SK-N-SH (cell line): ENCODE measurements around the gene PPP1R15B. TPM values are rescaled to one million over a fixed set of nuclear protein-coding genes. Genes with fewer than 3 reads are reported as not detected.

Experiments used
- CTCF ChIA-PET: fragments of 300-600, 350-600 bp; formaldehyde crosslinking; extraction: SDS; loops from one replicate; lab custom pipeline; 2021; lab: Yijun Ruan, JAX
- POLR2A ChIA-PET: fragments of 350-600 bp; sonication (Branson Sonifier 250); formaldehyde crosslinking; extraction: SDS; loops from one replicate; lab custom pipeline; 2020; ENCODE audit warnings: antibody characterized with exemption, inconsistent platforms; lab: Yijun Ruan, JAX
- DNase-seq: peaks from one replicate; pipeline ENCODE4 v3.0.0; 2012
- H2AFZ ChIP-seq: fragments of 200-600 bp; sonication (generic); 2 replicates; pipeline ENCODE4 v1.8.1; 2016; ENCODE audit warnings: antibody characterized with exemption, mild to moderate bottlenecking, low read depth
- H3F3A ChIP-seq: fragments of 200-600 bp; sonication (generic); replicated peaks from 2 replicates; pipeline ENCODE3; 2016; ENCODE audit warnings: antibody characterized with exemption, mild to moderate bottlenecking; ENCODE audit not compliant: insufficient read depth
- H3K27ac ChIP-seq, 2 experiments: fragments of 200-500 bp in 1 of 2; fragments of 200-600 bp in 1 of 2; sonication (Bioruptor generic) in 1 of 2; sonication (generic), shearing (Covaris generic) in 1 of 2; 2 replicates each; pipeline versions ENCODE4 v1.5.1 to v1.6.1; 2014 to 2016; ENCODE audit warnings: low read depth in 2 of 2, inconsistent platforms in 1 of 2, low read length in 1 of 2, mild to moderate bottlenecking in 1 of 2, mixed read lengths in 1 of 2
- H3K27me3 ChIP-seq: fragments of 200-600 bp; sonication (generic), shearing (Covaris generic); 2 replicates; pipeline ENCODE4 v1.6.1; 2016; ENCODE audit warnings: mixed run types; ENCODE audit not compliant: insufficient read depth
- H3K36me3 ChIP-seq, 2 experiments: fragments of 200-500 bp in 1 of 2; fragments of 200-600 bp in 1 of 2; sonication (Bioruptor generic) in 1 of 2; sonication (generic) in 1 of 2; replicated peaks in 1 of 2; 2 replicates each; pipeline versions ENCODE3 to v1.5.1; 2014 to 2016; ENCODE audit warnings: low read length in 1 of 2, mild to moderate bottlenecking in 1 of 2; ENCODE audit not compliant: insufficient read depth in 2 of 2, control insufficient read depth in 1 of 2
- H3K4me1 ChIP-seq, 2 experiments: fragments of 200-500 bp in 1 of 2; fragments of 200-600 bp in 1 of 2; sonication (Bioruptor generic) in 1 of 2; sonication (generic), shearing (Covaris generic) in 1 of 2; 2 replicates each; pipeline versions ENCODE4 v1.5.1 to v1.6.1; 2014 to 2016; ENCODE audit warnings: low read depth in 1 of 2, low read length in 1 of 2, mixed run types in 1 of 2; ENCODE audit not compliant: insufficient read depth in 2 of 2, control insufficient read depth in 1 of 2
- H3K4me2 ChIP-seq: fragments of 200-600 bp; sonication (generic), shearing (Covaris generic); 2 replicates; pipeline ENCODE4 v1.6.1; 2017; ENCODE audit warnings: mixed run types
- H3K4me3 ChIP-seq, 2 experiments: fragments of 200-500 bp in 1 of 2; fragments of 200-600 bp in 1 of 2; sonication (Bioruptor generic) in 1 of 2; sonication (generic), shearing (Covaris generic) in 1 of 2; 2 replicates each; pipeline versions ENCODE4 v1.5.1 to v1.8.1; 2014 to 2016; ENCODE audit warnings: low read depth in 2 of 2, inconsistent platforms in 1 of 2, low read length in 1 of 2, mild to moderate bottlenecking in 1 of 2, mixed read lengths in 1 of 2, moderate library complexity in 1 of 2
- H3K79me2 ChIP-seq: fragments of 200-600 bp; sonication (generic); 2 replicates; pipeline ENCODE4 v1.8.1; 2017; ENCODE audit warnings: mild to moderate bottlenecking; ENCODE audit not compliant: insufficient read depth
- H3K9ac ChIP-seq: fragments of 200-600 bp; sonication (generic); 2 replicates; pipeline ENCODE4 v1.6.1; 2017; ENCODE audit warnings: mixed run types
- H3K9me2 ChIP-seq: fragments of 200-600 bp; sonication (generic); 2 replicates; pipeline ENCODE4 v1.6.1; 2017; ENCODE audit warnings: mixed run types
- H3K9me3 ChIP-seq: fragments of 200-600 bp; sonication (generic); 2 replicates; pipeline ENCODE4 v1.6.1; 2017; ENCODE audit warnings: mixed run types, mild to moderate bottlenecking, moderate library complexity
- H4K20me1 ChIP-seq: fragments of 200-600 bp; sonication (generic); 2 replicates; pipeline ENCODE4 v1.6.1; 2017; ENCODE audit warnings: mild to moderate bottlenecking, mixed run types; ENCODE audit not compliant: insufficient read depth
- CTCF ChIP-seq: fragments of 200-600 bp; sonication (generic); IDR thresholded peaks from 2 replicates; pipeline ENCODE4 v1.6.1; 2017; ENCODE audit warnings: antibody characterized with exemption, mild to moderate bottlenecking, moderate library complexity
- IRF3 ChIP-seq: fragments of 150-350 bp; IDR thresholded peaks from 2 replicates; pipeline ENCODE4 v1.6.1; 2016; ENCODE audit warnings: mild to moderate bottlenecking, low read depth, low read length
- MXI1 ChIP-seq: IDR thresholded peaks from 2 replicates; pipeline ENCODE4 v1.6.1; 2012; ENCODE audit warnings: mild to moderate bottlenecking, low read depth, low read length, improper control_type of control experiment
- NFIC ChIP-seq: IDR thresholded peaks from 2 replicates; pipeline ENCODE4 v1.4.0; 2012; ENCODE audit warnings: borderline replicate concordance
- NRF1 ChIP-seq: IDR thresholded peaks from 2 replicates; pipeline ENCODE4 v1.6.1; 2012; ENCODE audit warnings: low read depth, mild to moderate bottlenecking, low read length
- PBX3 ChIP-seq: IDR thresholded peaks from 2 replicates; pipeline ENCODE4; 2012
- POLR2AphosphoS5 ChIP-seq: IDR thresholded peaks from 2 replicates; pipeline ENCODE4 v1.6.1; 2012; ENCODE audit warnings: low read depth, low read length
- REST ChIP-seq: IDR thresholded peaks from 2 replicates; pipeline ENCODE4 v1.6.1; 2012; ENCODE audit warnings: mild to moderate bottlenecking, low read depth, low read length, moderate library complexity
- RXRA ChIP-seq: IDR thresholded peaks from 2 replicates; pipeline ENCODE4 v1.4.0; 2012; ENCODE audit warnings: low read depth, mild to moderate bottlenecking, borderline replicate concordance
- SIN3A ChIP-seq: IDR thresholded peaks from 2 replicates; pipeline ENCODE4 v1.6.1; 2012; ENCODE audit warnings: low read depth, mild to moderate bottlenecking, low read length, moderate library complexity, borderline replicate concordance
- TCF12 ChIP-seq: IDR thresholded peaks from 2 replicates; pipeline ENCODE4 v1.4.0; 2012
- WGBS: methylation state at CpG from one replicate; pipeline ENCODE4 v1.1.6; 2017; ENCODE audit warnings: low lambda C conversion rate; 5-methylcytosine and 5-hydroxymethylcytosine counted together
- polyA plus RNA-seq, 3 experiments: library from polyadenylated mRNA; depleted of rRNA; stranded (reverse); fragments of >200 nt; gene quantifications; 2 replicates each; pipeline ENCODE4 v1.2.3, GENCODE V29; 2012

Gene PPP1R15B
- polyA plus RNA-seq, 1 of the 3 experiments (the other 2 are of a cell fraction), result 12.1 TPM

- Histone ChIP-seq H3K4me3 (no peak overlapping the region), H3K27ac (no peak overlapping the region), H4K20me1 (no peaks in the 10 kb centered on the region), H3K9ac (no peak overlapping the region), H3K4me2 (no peak overlapping the region), H3K4me1 (peaks cover 0 to 2% of the 10 kb centered on the region in 2 experiments; a peak in 1 of 4 replicates), H3K9me3 (no peaks in the 10 kb centered on the region), H3K79me2 (no peaks in the 10 kb centered on the region), H3K9me2 (no peaks in the 10 kb centered on the region), H3F3A (peaks cover 6% of the 10 kb centered on the region), H3K27me3 (no peaks in the 10 kb centered on the region), H2AFZ (no peak overlapping the region), H3K36me3 (peaks cover 0 to 19% of the 10 kb centered on the region in 2 experiments)
- ChIA-PET POLR2A (no interaction called here), CTCF (interaction anchor here (0.7 to 3.5 kb wide), 5 partner anchors 8 to 230 kb away, joined by 3 to 32 read pairs (median 11); no protein-coding TSS in a partner anchor)
- DNase-seq, result no peak
- 75% methylated on average over 4 of the region's 4 CpGs for WGBS
- TF ChIP-seq CTCF (no peak), NFIC (no peak), NRF1 (no peak), SIN3A (no peak), RXRA (no peak), PBX3 (no peak), TCF12 (no peak), MXI1 (no peak), IRF3 (no peak)
These were observed 20.7 kb downstream of the PPP1R15B start for GRCh38 chr1:204390751-204391466.

- 100% methylated on average over 2 of the region's 2 CpGs for whole genome bisulfite sequencing
- POLR2A ChIA-PET, result interaction anchor here (0.9 kb wide), 1 partner anchor 13 kb away, joined by 3 read pairs; no protein-coding TSS in a partner anchor
These were observed 25.9 kb downstream of the PPP1R15B start for GRCh38 chr1:204385727-204386126.

More at GRCh38 chr1:204385727-204386126, 25.9 kb downstream of the PPP1R15B start:
- CTCF ChIA-PET, result interaction anchor here (0.8 to 3.0 kb wide), 9 partner anchors 11 to 256 kb away, joined by 3 to 20 read pairs (median 4); partner anchors contain the start of gene GOLT1A
- Histone ChIP-seq H3K36me3 (no peaks in the 10 kb centered on the region), H3K4me2 (no peak overlapping the region), H3K9ac (no peak overlapping the region), H3K79me2 (no peaks in the 10 kb centered on the region), H3K4me3 (no peak overlapping the region), H4K20me1 (no peaks in the 10 kb centered on the region), H3K9me3 (no peaks in the 10 kb centered on the region), H3K27me3 (no peaks in the 10 kb centered on the region), H3K27ac (no peak overlapping the region), H3K4me1 (peaks cover 3 to 9% of the 10 kb centered on the region in 2 experiments; a peak in 1 of 4 replicates), H2AFZ (no peak overlapping the region), H3F3A (no peaks in the 10 kb centered on the region), H3K9me2 (no peaks in the 10 kb centered on the region)
- no peak for DNase-seq
- TF ChIP-seq NRF1 (no peak), REST (no peak), SIN3A (no peak), POLR2AphosphoS5 (no peak)
